GM12864 (cell line): ENCODE results near the gene FITM1.

Experiments used
- DNase-seq: peaks from one replicate; pipeline ENCODE4 v3.0.0-alpha.2; 2011; ENCODE audit warnings: low read depth
- H3K4me3 ChIP-seq: 2 replicates; pipeline ENCODE4 v1.5.1; 2011; ENCODE audit warnings: mild to moderate bottlenecking, low read depth, low read length, control low read depth
- CTCF ChIP-seq: IDR thresholded peaks from 2 replicates; pipeline ENCODE4 v1.5.1; 2011; ENCODE audit warnings: low read depth, mild to moderate bottlenecking, moderate library complexity, low read length, control low read depth, inconsistent platforms; ENCODE audit errors: missing control alignments

Gene FITM1

GRCh38 chr14:24093207-24093900 lies 37.1 kb upstream of the FITM1 start:
- peak overlapping the region; percentile 96 for H3K4me3 ChIP-seq
- DNase-seq: no peak
- no peak for TF ChIP-seq CTCF

GRCh38 chr14:24093901-24094840 lies 36.3 kb upstream of the FITM1 start, which contains the start of gene PCK2:
Gene PCK2, plus strand, starts transcription at chr14:24094311. Its CDS starts 95 bp downstream, at chr14:24094406.
- DNase-seq: peak; percentile 70
- TF ChIP-seq CTCF: no peak
- peak within 1 kb of the TSS; percentile 96 for H3K4me3 ChIP-seq

- DNase-seq: no peak
- H3K4me3 ChIP-seq: peak overlapping the region; percentile 96
- TF ChIP-seq CTCF: no peak
Observed at GRCh38 chr14:24094841-24095270, 35.6 kb upstream of the FITM1 start.

- peak overlapping the region; percentile 96 for H3K4me3 ChIP-seq
- no peak for TF ChIP-seq CTCF
- peak; percentile 93 for DNase-seq
Observed at GRCh38 chr14:24095271-24096068, 35.0 kb upstream of the FITM1 start.

GRCh38 chr14:24096545-24097181 lies 33.8 kb upstream of the FITM1 start:
- no peak for DNase-seq
- no peak for TF ChIP-seq CTCF
- H3K4me3 ChIP-seq: no peak overlapping the region

GRCh38 chr14:24098229-24098926 lies 32.1 kb upstream of the FITM1 start:
- no peak for DNase-seq
- no peak for TF ChIP-seq CTCF
- no peak overlapping the region for H3K4me3 ChIP-seq
